Sigmoid colon (tissue), 7 donors: ENCODE results near the gene MTUS2. TPM values are rescaled to one million over a fixed set of nuclear protein-coding genes. Genes with fewer than 3 reads are reported as not detected.

Experiments used
- DNase-seq: peaks from one replicate; pipeline ENCODE4 v3.0.0-alpha.2; 2019
- H3K27ac ChIP-seq, 4 donors: fragments of 200-600 bp; sonication (generic); one replicate each; pipeline ENCODE4 v1.5.1; 2016 to 2019; ENCODE audit warnings: mild to moderate bottlenecking in 1 of 4
- H3K27me3 ChIP-seq, 3 donors: fragments of 200-600 bp; sonication (generic); one replicate each; pipeline ENCODE4 v1.5.1; 2019; ENCODE audit warnings: mild to moderate bottlenecking in 1 of 3
- H3K36me3 ChIP-seq, 4 donors: fragments of 200-600 bp; sonication (generic); one replicate each; pipeline ENCODE4 v1.5.1; 2016 to 2019
- H3K4me1 ChIP-seq, 4 donors: fragments of 200-600 bp; sonication (generic); one replicate each; pipeline ENCODE4 v1.5.1; 2017 to 2019
- H3K4me3 ChIP-seq, 4 donors: fragments of 200-600 bp; sonication (generic); one replicate each; pipeline ENCODE4 v1.5.1; 2017 to 2019; ENCODE audit warnings: mild to moderate bottlenecking in 2 of 4, moderate library complexity in 1 of 4
- H3K9me3 ChIP-seq, 4 donors: fragments of 200-600 bp in 3 of 4; sonication (generic) in 3 of 4; one replicate each; pipeline versions ENCODE4 v1.5.1 to v1.6.1; 2013 to 2019
- CTCF ChIP-seq, 4 experiments: fragments of 450-650 bp in 3 of 4; fragments of 200-600 bp in 1 of 4; IDR thresholded peaks; one replicate each; pipeline ENCODE4 v1.5.1; 2016 to 2019; ENCODE audit warnings: antibody characterized with exemption in 4 of 4, mild to moderate bottlenecking in 3 of 4, moderate library complexity in 2 of 4
- EP300 ChIP-seq, 4 donors: sonication (generic); formaldehyde crosslinking; IDR thresholded peaks; one replicate each; pipeline ENCODE4 v1.6.1; 2017; ENCODE audit warnings: antibody characterized with exemption in 4 of 4
- POLR2A ChIP-seq, 2 donors: fragments of 450-650 bp; IDR thresholded peaks; one replicate each; pipeline ENCODE4 v1.6.1; 2016; ENCODE audit warnings: antibody characterized with exemption in 2 of 2, mild to moderate bottlenecking in 2 of 2, moderate library complexity in 2 of 2
- POLR2AphosphoS5 ChIP-seq, 4 donors: sonication (generic); formaldehyde crosslinking; IDR thresholded peaks; one replicate each; pipeline ENCODE4 v1.6.1; 2017; ENCODE audit warnings: antibody characterized with exemption in 4 of 4
- WGBS, 2 donors: extraction: QIAGEN DNeasy Blood & Tissue Kit; methylation state at CpG; one replicate each; pipeline ENCODE4 v1.1.7; 2013; 5-methylcytosine and 5-hydroxymethylcytosine counted together
- intact Hi-C: fragments of 100-400 bp; cut with DNase I; formaldehyde crosslinking; loops from one replicate; pipeline ENCODE4 v1.15.1; 2023
- polyA plus RNA-seq, 3 donors: library from polyadenylated mRNA; stranded (reverse); fragments of 200-250 nt; gene quantifications; one replicate each; pipeline ENCODE4 v1.2.3, GENCODE V29; 2013
- total RNA-seq, 4 donors: library from RNA; depleted of rRNA; stranded (reverse); fragments of >200 nt; gene quantifications; one replicate each; pipeline ENCODE4 v1.1.0, GENCODE V29; 2016
- donor health status: healthy with polysubstance abuse.
- donor health status: Bipolar disorder and iron deficiency.
- donor health status: healthy.

The MTUS2 gene
- total and polyA plus RNA-seq, 7 donors, result 0.23 to 2.2 (median 0.85) TPM; not detected in 1

- Histone ChIP-seq H3K36me3 (no peaks in the 10 kb centered on the region), H3K9me3 (no peaks in the 10 kb centered on the region), H3K27ac (no peak overlapping the region), H3K4me1 (no peaks in the 10 kb centered on the region), H3K27me3 (no peaks in the 10 kb centered on the region), H3K4me3 (no peak overlapping the region)
- TF ChIP-seq EP300 (IDR thresholded peaks at IDR 0.05) (no peak), CTCF (IDR thresholded peaks at IDR 0.05) (no peak), POLR2AphosphoS5 (IDR thresholded peaks at IDR 0.05) (no peak), POLR2A (IDR thresholded peaks at IDR 0.05) (no peak)
- no peak for DNase-seq
- intact Hi-C loops, result no loop called here
- 51 to 68% methylated on average over 3 of the region's 3 CpGs for WGBS, 2 donors
Measured at GRCh38 chr13:29271606-29272005, 451.5 kb downstream of the MTUS2 start.

GRCh38 chr13:29279356-29280254, 459.5 kb downstream of the MTUS2 start:
- no peak overlapping the region for H3K4me3 ChIP-seq
- no peak overlapping the region for H3K27ac ChIP-seq
- no peak for DNase-seq
- H3K9me3 ChIP-seq, result no peaks in the 10 kb centered on the region
- WGBS, 2 donors, result 45 to 47% methylated on average over 2 of the region's 2 CpGs
- H3K27me3 ChIP-seq, result no peaks in the 10 kb centered on the region
- intact Hi-C loops, result no loop called here
- no peaks in the 10 kb centered on the region for H3K4me1 ChIP-seq
- H3K36me3 ChIP-seq, result no peaks in the 10 kb centered on the region
- TF ChIP-seq EP300 (IDR thresholded peaks at IDR 0.05), result no peak

GRCh38 chr13:29281932-29282495, 461.9 kb downstream of the MTUS2 start:
- Histone ChIP-seq H3K4me3 (no peak overlapping the region), H3K27ac (no peak overlapping the region), H3K4me1 (no peaks in the 10 kb centered on the region), H3K9me3 (no peaks in the 10 kb centered on the region), H3K36me3 (no peaks in the 10 kb centered on the region), H3K27me3 (no peaks in the 10 kb centered on the region)
- intact Hi-C loops, result no loop called here
- no peak for DNase-seq
- WGBS, 2 donors, result 86 to 90% methylated on average over 5 of the region's 5 CpGs
- TF ChIP-seq EP300 (IDR thresholded peaks at IDR 0.05) (no peak), POLR2A (IDR thresholded peaks at IDR 0.05) (no peak), CTCF (IDR thresholded peaks at IDR 0.05) (no peak), POLR2AphosphoS5 (IDR thresholded peaks at IDR 0.05) (no peak)

- no peak for DNase-seq
- Histone ChIP-seq H3K9me3 (no peaks in the 10 kb centered on the region), H3K36me3 (no peaks in the 10 kb centered on the region), H3K27ac (no peak overlapping the region), H3K4me3 (no peak overlapping the region), H3K27me3 (no peaks in the 10 kb centered on the region), H3K4me1 (no peaks in the 10 kb centered on the region)
- intact Hi-C loops, result no loop called here
- TF ChIP-seq POLR2AphosphoS5 (IDR thresholded peaks at IDR 0.05), result no peak
- no peak for TF ChIP-seq POLR2A (IDR thresholded peaks at IDR 0.05)
- TF ChIP-seq CTCF (IDR thresholded peaks at IDR 0.05), result no peak
- no peak for TF ChIP-seq EP300 (IDR thresholded peaks at IDR 0.05)
Measured at GRCh38 chr13:29284726-29285125, 464.6 kb downstream of the MTUS2 start.

- H3K27ac ChIP-seq, result no peak overlapping the region
- intact Hi-C loops, result no loop called here
- H3K4me3 ChIP-seq, result no peak overlapping the region
- no peaks in the 10 kb centered on the region for H3K4me1 ChIP-seq
- 73 to 76% methylated on average over 5 of the region's 5 CpGs for WGBS, 2 donors
- no peaks in the 10 kb centered on the region for H3K27me3 ChIP-seq
- no peak for TF ChIP-seq POLR2AphosphoS5 (IDR thresholded peaks at IDR 0.05)
- TF ChIP-seq CTCF (IDR thresholded peaks at IDR 0.05), result no peak
- TF ChIP-seq EP300 (IDR thresholded peaks at IDR 0.05), result no peak
- TF ChIP-seq POLR2A (IDR thresholded peaks at IDR 0.05), result no peak
- H3K36me3 ChIP-seq, result no peaks in the 10 kb centered on the region
- H3K9me3 ChIP-seq, result no peaks in the 10 kb centered on the region
- DNase-seq, result no peak
Measured at GRCh38 chr13:29287237-29287636, 467.1 kb downstream of the MTUS2 start.
